ENCODE data around the gene ALG1.

GRCh38 chr16:5073279-5073629 is 1.6 kb downstream of the ALG1 start:
- TF ChIP-seq FOXP2 (optimal IDR thresholded peaks at IDR 0.05; ENCODE audit: control extremely low read depth, extremely low read length, insufficient read depth) (no peak), POLR2AphosphoS5 (IDR thresholded peaks at IDR 0.05; ENCODE audit: borderline replicate concordance, low read depth, low read length) (no peak), EZH2 (IDR thresholded peaks at IDR 0.05) (no peak)

All from SK-N-MC (cell line).